Endothelial cell of umbilical vein (primary cell): Measurements from ENCODE around the gene SCP2. TPM values are rescaled to one million over a fixed set of nuclear protein-coding genes. Genes with fewer than 3 reads are reported as not detected.

Source experiments
- BruUV-seq: library from RNA; stranded (reverse); fragments of 400-500 nt; replicated peaks from 2 replicates; lab custom pipeline; 2021; lab: Mats Ljungman, UMichigan
- CTCF ChIA-PET: fragments of 300-600, 350-600 bp; sonication (Branson Sonifier 250); formaldehyde crosslinking; loops from one replicate; lab custom pipeline; 2021; ENCODE audit warnings: antibody characterized with exemption, inconsistent platforms; lab: Charles Lee
- POLR2A ChIA-PET: fragments of 300-600, 350-600 bp; sonication (Branson Sonifier 250); formaldehyde crosslinking; loops from one replicate; lab custom pipeline; 2021; ENCODE audit warnings: antibody characterized with exemption, inconsistent platforms; lab: Charles Lee
- DNase-seq: peaks from one replicate; pipeline ENCODE4 v3.0.0-alpha.2; 2011; ENCODE audit warnings: low read depth, low spot score
- FAIRE-seq: peaks from 2 replicates; lab custom pipeline; 2011; peaks lifted over from hg19 to GRCh38; lab: Jason Lieb, UNC
- H2AFZ ChIP-seq: 2 replicates; pipeline ENCODE4 v1.6.0; 2012; ENCODE audit warnings: low read depth, low read length, control low read depth, inconsistent platforms
- H3K27ac ChIP-seq: 2 replicates; pipeline ENCODE4 v1.5.1; 2011; ENCODE audit warnings: low read depth, mild to moderate bottlenecking, control low read depth, low read length, moderate library complexity; ENCODE audit not compliant: insufficient read depth
- H3K27me3 ChIP-seq, 2 experiments: 2 replicates each; pipeline versions ENCODE4 v1.6.0 to v1.6.1; 2011; ENCODE audit warnings: low read length in 2 of 2, mixed read lengths in 1 of 2; ENCODE audit not compliant: control insufficient read depth in 2 of 2, insufficient read depth in 2 of 2
- H3K36me3 ChIP-seq, 2 experiments: 2 replicates in 1 of 2; 3 replicates in 1 of 2; pipeline ENCODE4 v1.5.1; 2011; ENCODE audit warnings: low read length in 2 of 2, mild to moderate bottlenecking in 1 of 2, moderate library complexity in 1 of 2; ENCODE audit not compliant: control insufficient read depth in 2 of 2, insufficient read depth in 2 of 2; ENCODE audit errors: extremely low read depth in 1 of 2
- H3K4me1 ChIP-seq: 3 replicates; pipeline ENCODE4 v1.5.1; 2011; ENCODE audit warnings: mild to moderate bottlenecking, low read length; ENCODE audit not compliant: control insufficient read depth, insufficient read depth; ENCODE audit errors: extremely low read depth
- H3K4me2 ChIP-seq: 2 replicates; pipeline ENCODE4 v1.6.1; 2011; ENCODE audit warnings: low read length, control low read depth, mixed read lengths; ENCODE audit not compliant: insufficient read depth
- H3K4me3 ChIP-seq, 3 experiments: fragments of 200-600 bp in 1 of 3; sonication (generic), shearing (Covaris generic) in 1 of 3; replicated peaks in 1 of 3; 2 replicates each; pipeline ENCODE4 v1.5.1; 2011 to 2016; ENCODE audit warnings: control low read depth in 3 of 3, low read length in 3 of 3, mild to moderate bottlenecking in 2 of 3, inconsistent platforms in 1 of 3, low read depth in 1 of 3, moderate library complexity in 1 of 3; ENCODE audit not compliant: insufficient read depth in 1 of 3
- H3K79me2 ChIP-seq: 2 replicates; pipeline ENCODE4 v1.6.0; 2012; ENCODE audit warnings: low read length, inconsistent platforms; ENCODE audit not compliant: control insufficient read depth, insufficient read depth
- H3K9ac ChIP-seq: replicated peaks from 2 replicates; pipeline ENCODE3; 2011; ENCODE audit warnings: low read length, control low read depth; ENCODE audit not compliant: insufficient read depth; ENCODE audit errors: extremely low read depth
- H3K9me1 ChIP-seq: replicated peaks from 3 replicates; pipeline ENCODE4 v1.6.0; 2011; ENCODE audit warnings: mild to moderate bottlenecking, low read length; ENCODE audit not compliant: control insufficient read depth, insufficient read depth; ENCODE audit errors: extremely low read depth
- H3K9me3 ChIP-seq: replicated peaks from 2 replicates; pipeline ENCODE4 v1.5.1; 2012; ENCODE audit warnings: low read length, inconsistent platforms; ENCODE audit not compliant: control insufficient read depth, insufficient read depth
- H4K20me1 ChIP-seq: replicated peaks from 2 replicates; pipeline ENCODE3; 2011; ENCODE audit warnings: mild to moderate bottlenecking, low read length; ENCODE audit not compliant: control insufficient read depth, insufficient read depth; ENCODE audit errors: extremely low read depth
- CTCF ChIP-seq, 2 donors: IDR thresholded peaks; 1 replicate in 1 of 2; 2 replicates in 1 of 2; pipeline ENCODE4 v1.5.1; 2011; ENCODE audit warnings: low read length in 2 of 2, mild to moderate bottlenecking in 2 of 2, moderate library complexity in 2 of 2, control low read depth in 1 of 2, inconsistent platforms in 1 of 2, low read depth in 1 of 2; ENCODE audit not compliant: insufficient read depth in 1 of 2; ENCODE audit errors: extremely low read depth in 1 of 2
- EZH2 ChIP-seq: IDR thresholded peaks from 2 replicates; pipeline ENCODE4 v1.6.1; 2012; ENCODE audit warnings: borderline replicate concordance, low read depth, mild to moderate bottlenecking, moderate library complexity, low read length, inconsistent platforms; ENCODE audit not compliant: severe bottlenecking
- FOS ChIP-seq: IDR thresholded peaks from 2 replicates; pipeline ENCODE4 v1.6.1; 2011; ENCODE audit warnings: mild to moderate bottlenecking, low read length, moderate library complexity, borderline replicate concordance; ENCODE audit not compliant: insufficient read depth
- GATA2 ChIP-seq: IDR thresholded peaks from 2 replicates; pipeline ENCODE4 v1.7.0; 2011; ENCODE audit warnings: low read depth, mild to moderate bottlenecking, moderate library complexity, mixed read lengths, low read length; ENCODE audit not compliant: insufficient read length, insufficient read depth
- JUN ChIP-seq: IDR thresholded peaks from 2 replicates; pipeline ENCODE4 v1.6.1; 2011; ENCODE audit warnings: borderline replicate concordance, low read depth; ENCODE audit not compliant: insufficient read length, insufficient read depth
- MAX ChIP-seq: IDR thresholded peaks from 2 replicates; pipeline ENCODE4 v1.6.1; 2011; ENCODE audit not compliant: insufficient read depth, insufficient read length
- MYC ChIP-seq: IDR thresholded peaks from one replicate; pipeline ENCODE4 v1.6.1; 2011; ENCODE audit warnings: mild to moderate bottlenecking, low read depth, low read length
- POLR2A ChIP-seq: IDR thresholded peaks from 2 replicates; pipeline ENCODE4 v1.6.1; 2012; ENCODE audit warnings: low read depth, mild to moderate bottlenecking, control low read depth, low read length
- POLR2AphosphoS5 ChIP-seq: IDR thresholded peaks from 2 replicates; pipeline ENCODE4 v1.6.1; 2012; ENCODE audit warnings: low read depth, mild to moderate bottlenecking, control low read depth, low read length, moderate library complexity; ENCODE audit not compliant: insufficient read depth
- dilution Hi-C: fragments of 300-500 bp; cut with MboI; formaldehyde crosslinking; loops from one replicate; pipeline ENCODE4 v1.15.0; 2019; ENCODE audit warnings: low sequenced_read_pairs; ENCODE audit not compliant: extremely low pct_ligation_motif_present
- intact Hi-C: fragments of 100-400 bp; cut with micrococcal nuclease; formaldehyde crosslinking; loops from one replicate; pipeline ENCODE4 v1.10.0; 2022
- polyA plus RNA-seq, 4 experiments: library from polyadenylated mRNA; depleted of rRNA in 3 of 4; stranded (reverse) in 3 of 4; unstranded in 1 of 4; fragments of >200 nt; gene quantifications; 2 replicates each; pipeline versions ENCODE4 v1.2.1 to v1.2.3, GENCODE V29; 2011 to 2012; ENCODE audit warnings: missing spikeins in 1 of 4
- total RNA-seq: library from RNA; stranded (reverse); gene quantifications from 2 replicates; pipeline ENCODE4 v1.2.3, GENCODE V29; 2021

SCP2 gene
- total and polyA plus RNA-seq, 2 donors (not counting 3 experiments of a cell fraction or from before 2014, with no cell fraction given), result 42.4 to 92.7 TPM

- H3K4me3 ChIP-seq, result no peak overlapping the region
- no peaks in the 10 kb centered on the region for H3K36me3 ChIP-seq
- intact Hi-C loops (no loop called here), dilution Hi-C loops (no loop called here)
- H3K27me3 ChIP-seq, result no peaks in the 10 kb centered on the region
- DNase-seq, result no peak
- no peaks in the 10 kb centered on the region for H4K20me1 ChIP-seq
- H3K4me1 ChIP-seq, result no peaks in the 10 kb centered on the region
- no peak overlapping the region for H3K4me2 ChIP-seq
- no TSS peak for BruUV-seq
- no peaks in the 10 kb centered on the region for H3K9me1 ChIP-seq
- no peak overlapping the region for H3K27ac ChIP-seq
- ChIA-PET CTCF (interaction anchor here (1.1 kb wide), 1 partner anchor 11 kb away, joined by 3 read pairs; no protein-coding TSS in a partner anchor), POLR2A (no interaction called here)
- TF ChIP-seq EZH2 (no peak), JUN (no peak), POLR2AphosphoS5 (no peak), FOS (no peak), MYC (no peak), POLR2A (no peak), MAX (no peak), GATA2 (no peak), CTCF (IDR thresholded peaks at IDR 0.05; ENCODE audit: extremely low read depth in 1 of 2, insufficient read depth in 1 of 2, low read depth in 1 of 2, low read length in 2 of 2) (no peak)
- H3K9ac ChIP-seq, result no peak overlapping the region
- H2AFZ ChIP-seq, result no peak overlapping the region
- H3K79me2 ChIP-seq, result no peaks in the 10 kb centered on the region
- no peaks in the 10 kb centered on the region for H3K9me3 ChIP-seq
- no peak for FAIRE-seq
These were observed 161.7 kb downstream of the SCP2 start for GRCh38 chr1:53088616-53089300.
